Tibial artery (tissue), 4 donors: Measurements from ENCODE around the gene CAMTA1.

Experiments
- DNase-seq, 2 donors: peaks; one replicate each; pipeline ENCODE4 v3.0.0-alpha.2; 2019
- H3K27ac ChIP-seq, 2 donors: fragments of 200-600 bp; sonication (generic) in 1 of 2; 1 replicate in 1 of 2; 2 replicates in 1 of 2; pipeline ENCODE4 v1.5.1; 2018 to 2019; ENCODE audit warnings: mild to moderate bottlenecking in 1 of 2
- H3K27me3 ChIP-seq, 2 donors: fragments of 200-600 bp; sonication (generic) in 1 of 2; one replicate each; pipeline versions ENCODE4 v1.5.1 to v1.6.0; 2016 to 2019
- H3K36me3 ChIP-seq, 3 donors: fragments of 200-600 bp; sonication (generic) in 2 of 3; one replicate each; pipeline ENCODE4 v1.5.1; 2016 to 2019; ENCODE audit warnings: mild to moderate bottlenecking in 2 of 3
- H3K4me1 ChIP-seq, 4 donors: fragments of 200-600 bp; sonication (generic) in 2 of 4; 1 replicate in 3 of 4; 2 replicates in 1 of 4; pipeline ENCODE4 v1.5.1; 2016 to 2019
- H3K4me3 ChIP-seq, 2 donors: fragments of 200-600 bp; sonication (generic) in 1 of 2; 1 replicate in 1 of 2; 2 replicates in 1 of 2; pipeline ENCODE4 v1.5.1; 2018 to 2019; ENCODE audit warnings: mild to moderate bottlenecking in 2 of 2
- H3K9me3 ChIP-seq, 3 donors: fragments of 200-600 bp; sonication (generic) in 1 of 3; one replicate each; pipeline ENCODE4 v1.5.1; 2016 to 2019
- intact Hi-C: fragments of 100-400 bp; cut with DNase I; formaldehyde crosslinking; loops from one replicate; pipeline ENCODE4 v1.15.0; 2023; ENCODE audit warnings: low total_unique reads
- TF ChIP-seq, protein P1 (sequence below), 2 experiments: fragments of 200-600 bp in 1 of 2; fragments of 450-650 bp in 1 of 2; IDR thresholded peaks; one replicate each; pipeline ENCODE4 v1.5.1; 2017 to 2019; ENCODE audit warnings: antibody characterized with exemption in 2 of 2, mild to moderate bottlenecking in 1 of 2, moderate library complexity in 1 of 2

The CAMTA1 gene

DNA sequence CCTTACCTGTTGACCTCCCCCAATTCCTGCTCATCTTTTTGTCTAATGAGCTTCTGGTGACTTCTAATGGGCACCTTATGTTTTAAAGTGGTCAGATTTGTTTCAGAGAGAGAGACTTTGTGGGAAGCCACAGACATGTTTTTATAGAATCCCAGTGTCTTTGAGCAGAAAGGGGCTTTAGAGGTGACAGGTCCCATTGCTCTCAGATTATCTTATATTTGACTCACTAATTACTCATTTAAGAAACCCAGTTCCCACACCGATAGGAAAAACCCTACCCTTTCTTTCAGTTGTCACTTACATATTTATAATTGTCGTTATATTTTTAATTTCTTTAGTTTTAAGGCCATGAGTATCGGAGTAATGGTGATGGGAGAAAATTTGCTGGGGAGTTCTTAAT, 215.5 kb downstream of the CAMTA1 start:
- TF ChIP-seq, protein P1, sequence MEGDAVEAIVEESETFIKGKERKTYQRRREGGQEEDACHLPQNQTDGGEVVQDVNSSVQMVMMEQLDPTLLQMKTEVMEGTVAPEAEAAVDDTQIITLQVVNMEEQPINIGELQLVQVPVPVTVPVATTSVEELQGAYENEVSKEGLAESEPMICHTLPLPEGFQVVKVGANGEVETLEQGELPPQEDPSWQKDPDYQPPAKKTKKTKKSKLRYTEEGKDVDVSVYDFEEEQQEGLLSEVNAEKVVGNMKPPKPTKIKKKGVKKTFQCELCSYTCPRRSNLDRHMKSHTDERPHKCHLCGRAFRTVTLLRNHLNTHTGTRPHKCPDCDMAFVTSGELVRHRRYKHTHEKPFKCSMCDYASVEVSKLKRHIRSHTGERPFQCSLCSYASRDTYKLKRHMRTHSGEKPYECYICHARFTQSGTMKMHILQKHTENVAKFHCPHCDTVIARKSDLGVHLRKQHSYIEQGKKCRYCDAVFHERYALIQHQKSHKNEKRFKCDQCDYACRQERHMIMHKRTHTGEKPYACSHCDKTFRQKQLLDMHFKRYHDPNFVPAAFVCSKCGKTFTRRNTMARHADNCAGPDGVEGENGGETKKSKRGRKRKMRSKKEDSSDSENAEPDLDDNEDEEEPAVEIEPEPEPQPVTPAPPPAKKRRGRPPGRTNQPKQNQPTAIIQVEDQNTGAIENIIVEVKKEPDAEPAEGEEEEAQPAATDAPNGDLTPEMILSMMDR (IDR thresholded peaks at IDR 0.05): no peak
- no peaks in the 10 kb centered on the region for H3K36me3 ChIP-seq
- H3K27me3 ChIP-seq: peaks cover 0 to 10% of the 10 kb centered on the region in 2 donors
- H3K27ac ChIP-seq: no peak overlapping the region
- intact Hi-C loops: no loop called here
- DNase-seq: no peak
- H3K4me3 ChIP-seq: no peak overlapping the region
- no peaks in the 10 kb centered on the region for H3K9me3 ChIP-seq
- H3K4me1 ChIP-seq: no peaks in the 10 kb centered on the region

- TF ChIP-seq, protein P1 (IDR thresholded peaks at IDR 0.05): no peak
- H3K4me3 ChIP-seq: no peak overlapping the region
- no peak for DNase-seq
- no peaks in the 10 kb centered on the region for H3K36me3 ChIP-seq
- H3K9me3 ChIP-seq: no peaks in the 10 kb centered on the region
- H3K4me1 ChIP-seq: no peaks in the 10 kb centered on the region
- H3K27me3 ChIP-seq: peaks cover 0 to 10% of the 10 kb centered on the region in 2 donors
- no peak overlapping the region for H3K27ac ChIP-seq
- intact Hi-C loops: no loop called here
Measured at GRCh38 chr1:7002728-7003127, 217.5 kb downstream of the CAMTA1 start.

DNA sequence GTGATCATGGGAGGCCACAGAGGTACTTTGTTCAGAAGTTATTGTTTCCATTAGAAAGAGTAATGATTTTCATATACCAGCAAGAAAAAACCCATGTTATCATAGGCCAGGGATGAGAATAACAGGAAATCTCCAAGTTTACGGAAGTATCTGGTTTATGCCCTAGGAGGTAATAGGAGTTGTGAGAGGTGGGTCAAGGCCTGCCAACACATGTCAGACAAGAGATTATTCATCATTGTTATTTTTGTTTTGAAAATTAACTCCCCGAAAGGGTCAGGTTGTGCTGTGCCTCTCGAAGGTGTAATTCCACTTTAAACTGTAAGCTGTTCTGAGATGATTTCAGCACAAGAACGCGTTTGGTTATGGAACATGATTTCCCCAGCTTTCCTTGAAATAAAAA, 218.4 kb downstream of the CAMTA1 start:
- DNase-seq: no peak
- intact Hi-C loops: no loop called here
- Histone ChIP-seq H3K4me3 (no peak overlapping the region), H3K36me3 (no peaks in the 10 kb centered on the region), H3K9me3 (no peaks in the 10 kb centered on the region), H3K27ac (no peak overlapping the region), H3K4me1 (no peaks in the 10 kb centered on the region), H3K27me3 (peaks cover 0 to 10% of the 10 kb centered on the region in 2 donors)
- TF ChIP-seq, protein P1 (IDR thresholded peaks at IDR 0.05): no peak

- Histone ChIP-seq H3K4me3 (no peak overlapping the region), H3K27me3 (peaks cover 0 to 10% of the 10 kb centered on the region in 2 donors), H3K27ac (no peak overlapping the region), H3K4me1 (no peaks in the 10 kb centered on the region), H3K36me3 (no peaks in the 10 kb centered on the region), H3K9me3 (no peaks in the 10 kb centered on the region)
- no peak for DNase-seq
- TF ChIP-seq, protein P1 (IDR thresholded peaks at IDR 0.05): no peak
- intact Hi-C loops: no loop called here
Measured at GRCh38 chr1:7004181-7004580, 218.9 kb downstream of the CAMTA1 start.

- TF ChIP-seq, protein P1 (IDR thresholded peaks at IDR 0.05): no peak
- DNase-seq: no peak
- Histone ChIP-seq H3K9me3 (no peaks in the 10 kb centered on the region), H3K36me3 (no peaks in the 10 kb centered on the region), H3K4me1 (no peaks in the 10 kb centered on the region), H3K4me3 (no peak overlapping the region), H3K27ac (no peak overlapping the region), H3K27me3 (no peaks in the 10 kb centered on the region)
- intact Hi-C loops: no loop called here
Measured at GRCh38 chr1:7005762-7006161, 220.5 kb downstream of the CAMTA1 start.
